ENCODE data around the gene DGKD.

- TF ChIP-seq POLR2A (IDR thresholded peaks at IDR 0.05) (no peak), CTCF (IDR thresholded peaks at IDR 0.05) (no peak)
These were observed 109.3 kb downstream of the DGKD start for GRCh38 chr2:233463586-233463985.

Data from Peyer's patch (tissue), 4 donors.